Activated gamma-delta T cell treated with anti-CD3 and anti-CD28 coated beads, Interleukin-2, amount 50 U/mL, for 16 hours (primary cell): Measurements from ENCODE around the gene TSHZ1.

Source experiments
- DNase-seq: peaks from one replicate; pipeline ENCODE4 v3.0.0-alpha.2; 2020; ENCODE audit warnings: low read depth

Gene TSHZ1

GRCh38 chr18:75207310-75208154 lies 3.1 kb upstream of the TSHZ1 start:
- DNase-seq = no peak

- no peak for DNase-seq
These were observed 2.3 kb upstream of the TSHZ1 start for GRCh38 chr18:75208155-75208835.

GRCh38 chr18:75208836-75209128 lies 1.8 kb upstream of the TSHZ1 start:
- no peak for DNase-seq

- DNase-seq = peak; percentile 57
These were observed 1.3 kb upstream of the TSHZ1 start, which contains the start of gene PTGR3 for GRCh38 chr18:75209129-75209950. Gene PTGR3, minus strand, starts transcription at chr18:75209139. Its CDS starts 81 bp downstream, at chr18:75209058.

- no peak for DNase-seq
These were observed 692 bp upstream of the TSHZ1 start for GRCh38 chr18:75209951-75210258.

- DNase-seq = no peak
These were observed 515 bp downstream of the TSHZ1 start for GRCh38 chr18:75211002-75211621.

DNA sequence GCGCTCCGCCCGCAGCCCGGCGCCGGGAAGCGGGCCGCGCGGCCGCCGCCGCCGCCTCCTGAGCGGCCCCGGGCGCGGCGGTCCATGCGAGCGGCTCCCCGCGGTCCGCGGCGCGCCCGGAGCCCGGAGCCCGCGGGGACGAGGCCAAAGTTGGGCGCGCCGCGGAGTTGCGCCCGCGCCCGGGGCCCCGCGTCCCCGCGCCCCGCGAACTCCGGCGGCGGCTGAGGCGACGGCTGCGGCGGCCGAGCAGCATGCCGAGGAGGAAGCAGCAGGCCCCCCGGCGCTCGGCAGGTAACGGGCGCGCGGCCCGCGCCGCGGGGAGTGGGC lies 992 bp downstream of the TSHZ1 start:
- no peak for DNase-seq

- DNase-seq = no peak
These were observed 1.6 kb downstream of the TSHZ1 start for GRCh38 chr18:75211953-75212750.

- no peak for DNase-seq
These were observed 2.1 kb downstream of the TSHZ1 start for GRCh38 chr18:75212751-75213090.

GRCh38 chr18:75213611-75214331 lies 3.2 kb downstream of the TSHZ1 start:
- no peak for DNase-seq

DNA sequence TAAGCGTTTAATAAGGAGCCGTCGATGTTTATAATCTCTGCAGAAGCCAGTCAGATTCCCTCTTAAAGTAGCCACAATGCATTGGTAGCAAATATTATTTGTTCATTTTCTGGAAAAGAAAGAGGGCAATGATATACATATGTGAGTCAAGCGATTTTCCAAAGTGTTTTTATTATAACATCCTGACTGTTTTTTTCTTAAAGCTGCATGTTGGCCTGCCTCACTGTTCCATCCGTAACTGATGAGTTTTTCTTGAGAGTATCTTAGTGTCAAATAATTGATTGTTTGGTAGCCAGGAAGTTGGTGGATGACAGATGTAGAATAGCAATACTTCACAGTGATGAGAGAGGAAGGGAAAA lies 3.7 kb downstream of the TSHZ1 start:
- DNase-seq = no peak

GRCh38 chr18:75214766-75215510 lies 4.3 kb downstream of the TSHZ1 start:
- no peak for DNase-seq

GRCh38 chr18:75215663-75216062 lies 5.1 kb downstream of the TSHZ1 start:
- no peak for DNase-seq

DNA sequence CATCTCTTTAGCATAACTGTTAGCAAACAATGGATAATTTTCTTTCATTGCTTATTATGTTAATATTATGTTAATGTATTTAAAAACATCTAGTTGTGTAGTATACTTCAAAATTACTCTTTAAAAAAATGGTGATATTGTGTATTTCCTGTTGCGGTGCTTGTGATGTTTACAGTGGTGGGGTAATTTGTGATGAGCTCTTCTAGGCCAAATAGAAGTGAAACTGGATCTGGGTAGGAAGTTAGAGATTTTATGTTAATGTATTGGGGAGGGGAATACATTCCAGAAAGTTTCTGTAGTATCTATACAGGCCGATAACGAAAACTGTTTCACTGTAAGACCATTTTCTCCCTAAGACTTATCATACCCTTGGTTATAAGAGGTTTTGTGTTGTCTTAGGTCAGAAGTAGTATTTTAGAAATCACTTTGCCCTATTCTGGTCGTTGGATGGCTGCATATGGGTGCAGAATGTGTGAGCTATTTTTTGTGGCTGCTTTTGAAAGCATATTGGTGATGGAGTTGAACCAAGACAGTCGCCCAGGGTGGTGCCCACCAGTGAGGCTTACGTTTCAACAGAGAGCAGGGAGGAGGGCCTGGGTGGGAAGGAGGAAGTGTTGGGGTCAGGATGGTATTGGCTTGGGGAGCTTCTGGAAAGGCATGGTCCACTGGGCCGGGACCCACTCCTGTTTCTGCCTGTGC lies 5.8 kb downstream of the TSHZ1 start:
- no peak for DNase-seq

- no peak for DNase-seq
These were observed 6.5 kb downstream of the TSHZ1 start for GRCh38 chr18:75216911-75217689.

- no peak for DNase-seq
These were observed 7.7 kb downstream of the TSHZ1 start for GRCh38 chr18:75218065-75218923.

DNA sequence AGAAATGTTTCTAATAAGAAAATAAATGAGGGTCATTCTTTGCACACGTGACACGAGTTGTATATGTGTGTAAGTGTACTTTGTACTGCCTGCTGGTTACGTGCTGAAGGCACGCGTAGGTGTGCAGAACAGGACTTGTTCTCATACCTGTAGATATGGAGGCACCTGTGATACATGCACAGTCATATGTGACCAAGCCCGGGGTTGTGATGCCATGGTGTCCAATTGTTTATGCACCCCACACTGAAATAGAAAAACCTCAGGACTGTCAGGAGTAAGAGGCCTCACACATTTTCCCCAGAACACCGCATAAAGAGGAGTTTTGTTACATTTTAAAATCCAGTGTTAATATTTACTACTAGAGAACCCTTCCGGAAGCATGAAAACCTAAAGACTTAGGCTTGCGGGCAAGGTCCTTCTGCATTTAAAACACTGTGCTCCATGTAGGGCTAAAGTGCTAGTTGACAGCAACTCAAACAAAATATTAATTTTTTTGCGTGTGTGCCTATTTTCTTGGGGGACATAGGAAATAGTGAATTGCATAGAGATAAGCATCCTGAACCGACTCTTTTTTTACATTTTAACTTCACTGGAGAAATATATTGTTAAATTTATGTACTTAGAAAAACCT lies 9.3 kb downstream of the TSHZ1 start:
- no peak for DNase-seq
